OCI-LY1 (cell line): Measurements from ENCODE around the gene ADNP.

Source experiments
- CTCF ChIP-seq: fragments of 200-600 bp; sonication (generic), shearing (Covaris generic); IDR thresholded peaks from 2 replicates; pipeline ENCODE4 v1.5.1; 2017; ENCODE audit warnings: mild to moderate bottlenecking, antibody characterized with exemption, low read length, moderate library complexity, mixed read lengths
- EZH2 ChIP-seq: fragments of 200-600 bp; sonication (generic), shearing (Covaris generic); IDR thresholded peaks from 2 replicates; pipeline ENCODE4 v1.8.0; 2017; ENCODE audit warnings: borderline replicate concordance, mixed run types, mild to moderate bottlenecking, antibody characterized with exemption, low read length, moderate library complexity, mixed read lengths

- no peak for TF ChIP-seq CTCF
- no peak for TF ChIP-seq EZH2
Measured at GRCh38 chr20:50904067-50904570, 27.1 kb downstream of the ADNP start.
